HUDEP-2 (cell line): ENCODE results near the gene COPG1.

Source experiments
- DNase-seq, 76 experiments: peaks; one replicate each; lab custom pipeline; 2025; ENCODE audit not compliant: unreplicated experiment in 76 of 76; lab: John Stamatoyannopoulos, UW

COPG1 gene

GRCh38 chr3:129312021-129312639, 62.7 kb downstream of the COPG1 start:
- no peak for DNase-seq

GRCh38 chr3:129312671-129313414, 63.4 kb downstream of the COPG1 start:
- peak in 1 of 76 experiments; percentile 3 for DNase-seq

- no peak for DNase-seq
These were observed 63.9 kb downstream of the COPG1 start for GRCh38 chr3:129313415-129313664.

GRCh38 chr3:129313665-129314385, 64.4 kb downstream of the COPG1 start:
- peak in 1 of 76 experiments; percentile 43 for DNase-seq

GRCh38 chr3:129314386-129315222, 65.2 kb downstream of the COPG1 start:
- DNase-seq, result peak in 73 of 76 experiments; percentile 20 to 81 (median 65)

GRCh38 chr3:129315223-129315997, 66.0 kb downstream of the COPG1 start:
- DNase-seq, result peak in 29 of 76 experiments; percentile 5 to 59 (median 25)

- DNase-seq, result no peak
These were observed 66.5 kb downstream of the COPG1 start for GRCh38 chr3:129315998-129316247.

DNA sequence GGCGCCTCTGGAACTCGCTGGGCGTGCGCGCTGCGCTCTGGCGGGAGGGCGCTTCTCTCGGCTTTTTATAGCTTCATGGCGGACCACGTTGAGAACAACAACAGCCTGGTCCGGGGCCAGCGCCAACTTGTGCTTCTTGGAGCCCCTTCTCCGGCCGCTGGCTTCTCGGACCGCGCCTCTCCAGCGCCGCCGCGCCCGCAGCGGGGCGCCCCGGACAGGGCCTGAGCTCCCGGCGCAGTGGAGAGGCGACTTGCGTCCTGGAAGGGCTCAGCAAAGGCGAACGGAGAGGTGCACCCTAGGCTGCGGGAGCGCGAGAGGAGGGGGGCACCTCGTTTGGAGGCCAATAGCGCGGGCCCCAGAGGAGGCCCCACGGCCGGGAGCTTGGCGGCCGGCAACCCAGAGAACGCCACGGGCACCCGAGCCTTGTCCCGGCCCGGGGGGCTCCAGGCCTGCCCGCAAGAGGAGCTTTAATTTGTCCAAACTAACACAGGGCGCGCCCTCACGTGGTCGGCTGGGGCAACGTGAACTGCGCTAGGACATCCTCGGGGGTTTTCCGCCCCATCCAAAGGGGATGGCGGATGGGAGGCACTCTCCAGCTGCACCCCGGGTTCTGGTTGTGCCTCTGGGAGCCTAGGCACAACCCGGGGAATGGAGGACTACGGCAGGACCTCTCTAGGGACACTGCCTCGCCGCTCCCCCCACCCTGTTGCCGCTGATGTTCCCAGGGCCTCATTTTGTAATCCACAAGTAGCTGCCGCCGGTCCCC, 67.0 kb downstream of the COPG1 start:
- DNase-seq, result peak in 72 of 76 experiments; percentile 9 to 86 (median 69)

- no peak for DNase-seq
These were observed 67.8 kb downstream of the COPG1 start for GRCh38 chr3:129317014-129317771.

GRCh38 chr3:129317848-129318247, 68.4 kb downstream of the COPG1 start:
- DNase-seq, result no peak

DNA sequence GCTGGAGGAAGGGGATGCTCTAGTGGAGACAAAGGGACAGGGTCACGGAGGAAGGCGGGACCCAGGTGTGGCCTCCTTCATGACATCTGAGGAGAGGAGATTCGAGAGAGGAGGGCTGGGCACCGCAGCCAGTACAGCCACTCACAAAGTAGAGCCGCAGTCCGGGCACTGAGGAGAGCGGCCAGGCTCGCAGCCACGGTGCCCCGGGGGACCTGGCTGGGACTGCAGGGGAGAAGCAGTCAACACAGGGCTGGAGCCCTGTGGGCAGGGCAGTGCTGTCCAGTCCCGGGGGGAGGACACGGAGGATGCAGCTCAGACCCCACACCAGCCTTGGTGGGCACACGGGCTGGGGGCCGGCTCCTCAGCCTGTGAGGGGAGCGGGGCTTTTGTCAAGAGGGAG, 69.5 kb downstream of the COPG1 start:
- no peak for DNase-seq

GRCh38 chr3:129320261-129320660, 70.9 kb downstream of the COPG1 start:
- no peak for DNase-seq

DNA sequence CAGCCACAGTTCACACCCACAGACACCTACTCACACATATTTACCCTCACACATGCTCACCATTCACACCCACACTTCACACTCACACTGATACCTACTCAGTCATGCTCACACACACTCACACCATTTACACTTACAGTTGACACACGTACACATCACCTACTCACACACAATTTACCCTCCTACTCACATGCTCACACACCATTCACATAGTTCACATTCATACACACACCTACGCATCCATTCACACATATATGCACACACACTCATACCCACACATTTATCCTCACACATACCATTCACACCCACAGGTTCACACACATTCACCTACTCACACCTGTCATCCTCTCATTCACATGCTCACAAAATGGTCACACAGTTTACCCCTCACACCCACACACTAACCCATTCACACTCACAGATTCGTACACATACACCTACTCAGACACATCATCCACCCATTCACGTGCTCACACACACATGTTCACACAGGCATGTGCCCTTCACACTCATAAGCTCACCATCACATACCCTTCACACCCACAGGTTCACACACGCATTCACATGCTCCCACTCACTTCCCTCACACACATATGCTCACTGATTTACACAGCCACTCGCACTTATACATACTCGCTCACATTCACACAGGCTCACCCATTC, 71.5 kb downstream of the COPG1 start:
- no peak for DNase-seq

DNA sequence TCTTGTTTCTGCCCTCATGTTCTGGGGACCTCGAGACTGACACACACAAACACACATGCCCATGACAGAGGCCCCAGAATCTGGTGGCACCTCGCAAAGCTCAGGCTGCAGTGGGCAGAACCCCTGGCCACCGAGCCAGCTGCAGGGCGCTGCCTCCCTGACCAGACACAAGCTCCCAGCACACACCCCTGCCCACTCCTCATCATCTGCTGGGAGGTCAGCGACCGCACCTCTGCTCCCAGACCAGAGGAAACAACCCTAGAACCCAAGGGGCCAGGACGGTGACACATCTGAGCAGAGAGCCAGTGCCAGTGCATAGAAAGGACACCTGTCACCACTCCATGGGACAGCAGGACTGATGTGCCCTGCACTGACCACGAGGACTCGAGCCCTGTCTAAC, 72.5 kb downstream of the COPG1 start:
- no peak for DNase-seq

- DNase-seq, result peak in 23 of 76 experiments; percentile 5 to 46 (median 25)
These were observed 74.4 kb downstream of the COPG1 start for GRCh38 chr3:129323651-129324294.

- no peak for DNase-seq
These were observed 75.4 kb downstream of the COPG1 start for GRCh38 chr3:129324855-129325254.

DNA sequence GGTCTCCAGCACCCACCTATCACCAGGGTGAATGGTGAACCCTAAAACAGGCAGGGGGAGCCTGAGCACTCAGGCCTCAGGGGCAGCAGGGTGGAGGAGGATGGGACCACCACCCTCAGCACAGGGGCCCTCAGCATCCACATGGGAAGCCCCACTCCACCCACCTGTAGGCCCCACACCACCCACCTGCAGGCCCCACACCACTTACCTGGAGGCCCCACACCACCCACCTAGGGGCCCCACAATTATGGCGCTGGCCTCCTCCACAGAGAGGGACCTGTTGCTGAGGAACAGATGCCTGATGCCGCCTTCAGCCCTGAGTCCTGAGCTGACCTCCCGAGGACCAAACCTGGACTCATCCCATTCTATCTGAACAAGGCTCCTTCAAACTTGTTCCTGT, 76.0 kb downstream of the COPG1 start:
- no peak for DNase-seq

DNA sequence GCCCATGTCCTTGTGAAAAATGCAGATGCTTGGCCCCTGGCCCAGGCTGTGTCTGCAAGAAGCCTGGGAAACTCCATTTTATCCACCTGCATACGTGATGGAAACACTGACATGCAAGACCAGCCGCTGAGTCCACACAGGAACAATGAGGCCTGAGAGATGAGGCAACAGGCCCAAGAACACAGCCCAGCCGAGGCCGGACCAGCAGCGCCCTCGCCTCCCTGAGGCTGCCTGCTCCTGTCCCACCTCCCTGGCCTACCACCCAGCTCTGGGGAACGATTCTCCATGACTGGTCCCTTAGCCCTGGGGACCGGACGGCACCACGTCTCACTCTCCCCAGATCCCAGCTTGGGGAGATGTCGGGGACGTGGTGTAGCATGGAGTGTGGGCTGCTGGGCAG, 76.7 kb downstream of the COPG1 start:
- DNase-seq, result no peak
